ENCODE measurements around the gene CDH11. TPM values are rescaled to one million over a fixed set of nuclear protein-coding genes. Genes with fewer than 3 reads are reported as not detected.

CDH11 gene
- total and polyA plus RNA-seq, 10 of the 15 experiments (the other 5 are each of a cell fraction or from before 2014, with no cell fraction given) = 0.31 to 9.7 (median 0.87) TPM

DNA sequence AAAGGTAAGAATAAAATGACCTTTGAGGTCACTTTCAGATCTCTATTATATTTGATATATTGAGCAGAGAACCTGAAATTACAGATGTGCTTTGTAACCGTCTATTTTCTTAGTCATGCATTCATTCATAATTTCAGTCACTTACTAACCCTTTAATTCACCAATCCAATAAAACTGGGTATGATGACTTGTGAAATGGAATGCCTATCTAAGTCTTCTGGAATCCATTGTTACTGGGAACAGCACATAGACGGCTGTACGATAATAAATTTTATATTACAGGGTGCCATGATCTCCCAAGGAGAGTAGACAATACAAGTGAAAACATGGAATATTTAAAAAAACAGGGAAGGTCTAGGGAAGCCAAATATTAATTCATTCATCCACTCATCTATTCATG, 22.9 kb downstream of the CDH11 start:
- DNase-seq (ENCODE audit: low read depth, low spot score) = no peak
- no peak overlapping the region for H3K4me2 ChIP-seq (ENCODE audit: control insufficient read depth, insufficient read depth)
- ChIA-PET POLR2A (no interaction called here), CTCF (no interaction called here), SMC1A (ENCODE audit: uncharacterized antibody, unreplicated experiment) (no interaction called here), RAD21 (ENCODE audit: unreplicated experiment) (no interaction called here)
- intact Hi-C loops (cut with micrococcal nuclease; ENCODE audit: unreplicated experiment) = no loop called here
- H3K4me3 ChIP-seq = no peak overlapping the region
- H4K20me1 ChIP-seq (ENCODE audit: control insufficient read depth, insufficient read depth) = no peaks in the 10 kb centered on the region
- in situ Hi-C loops (cut with MboI) = no loop called here
- H3K27me3 ChIP-seq (replicated peaks in 1 of 2; ENCODE audit: control insufficient read depth in 2 of 2, insufficient read depth in 2 of 2, low read length in 1 of 2) = no peaks in the 10 kb centered on the region
- H3K9ac ChIP-seq (ENCODE audit: control insufficient read depth, insufficient read depth, low read length) = no peak overlapping the region
- FAIRE-seq = no peak
- ATAC-seq = no peak
- H3K27ac ChIP-seq (ENCODE audit: control insufficient read depth, insufficient read depth) = no peak overlapping the region
- no peak overlapping the region for H2AFZ ChIP-seq (ENCODE audit: control insufficient read depth, low read depth, low read length)
- H3K79me2 ChIP-seq (ENCODE audit: control insufficient read depth, insufficient read depth, low read length) = no peaks in the 10 kb centered on the region
- TF ChIP-seq PAX8 (IDR thresholded peaks at IDR 0.05) = no peak
- no peak for TF ChIP-seq GABPA (IDR thresholded peaks at IDR 0.05; ENCODE audit: low read depth)
- TF ChIP-seq NRF1 (conservative IDR thresholded peaks at IDR 0.05; ENCODE audit: low read depth, low read length) = no peak
- TF ChIP-seq POLR2A (IDR thresholded peaks at IDR 0.05; ENCODE audit: low read depth, low read length) = no peak
- TF ChIP-seq, protein P1, sequence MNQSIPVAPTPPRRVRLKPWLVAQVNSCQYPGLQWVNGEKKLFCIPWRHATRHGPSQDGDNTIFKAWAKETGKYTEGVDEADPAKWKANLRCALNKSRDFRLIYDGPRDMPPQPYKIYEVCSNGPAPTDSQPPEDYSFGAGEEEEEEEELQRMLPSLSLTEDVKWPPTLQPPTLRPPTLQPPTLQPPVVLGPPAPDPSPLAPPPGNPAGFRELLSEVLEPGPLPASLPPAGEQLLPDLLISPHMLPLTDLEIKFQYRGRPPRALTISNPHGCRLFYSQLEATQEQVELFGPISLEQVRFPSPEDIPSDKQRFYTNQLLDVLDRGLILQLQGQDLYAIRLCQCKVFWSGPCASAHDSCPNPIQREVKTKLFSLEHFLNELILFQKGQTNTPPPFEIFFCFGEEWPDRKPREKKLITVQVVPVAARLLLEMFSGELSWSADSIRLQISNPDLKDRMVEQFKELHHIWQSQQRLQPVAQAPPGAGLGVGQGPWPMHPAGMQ (IDR thresholded peaks at IDR 0.05; ENCODE audit: borderline replicate concordance) = no peak
- no peak for TF ChIP-seq BMI1 (IDR thresholded peaks at IDR 0.05; ENCODE audit: borderline replicate concordance)
- TF ChIP-seq TCF3 (IDR thresholded peaks at IDR 0.05; ENCODE audit: borderline replicate concordance, insufficient read depth, low read depth, low read length) = no peak
- TF ChIP-seq ESRRA (IDR thresholded peaks at IDR 0.05; ENCODE audit: low read length) = no peak
- TF ChIP-seq HDAC2 (IDR thresholded peaks at IDR 0.05) = no peak
- no peak for TF ChIP-seq BCL11A (IDR thresholded peaks at IDR 0.05; ENCODE audit: low read depth, low read length)
- TF ChIP-seq, protein P2, sequence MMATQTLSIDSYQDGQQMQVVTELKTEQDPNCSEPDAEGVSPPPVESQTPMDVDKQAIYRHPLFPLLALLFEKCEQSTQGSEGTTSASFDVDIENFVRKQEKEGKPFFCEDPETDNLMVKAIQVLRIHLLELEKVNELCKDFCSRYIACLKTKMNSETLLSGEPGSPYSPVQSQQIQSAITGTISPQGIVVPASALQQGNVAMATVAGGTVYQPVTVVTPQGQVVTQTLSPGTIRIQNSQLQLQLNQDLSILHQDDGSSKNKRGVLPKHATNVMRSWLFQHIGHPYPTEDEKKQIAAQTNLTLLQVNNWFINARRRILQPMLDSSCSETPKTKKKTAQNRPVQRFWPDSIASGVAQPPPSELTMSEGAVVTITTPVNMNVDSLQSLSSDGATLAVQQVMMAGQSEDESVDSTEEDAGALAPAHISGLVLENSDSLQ (IDR thresholded peaks at IDR 0.05) = no peak
- no peak for TF ChIP-seq WRNIP1 (IDR thresholded peaks at IDR 0.05; ENCODE audit: borderline replicate concordance, low read depth, low read length)
- TF ChIP-seq POU2F2 (IDR thresholded peaks at IDR 0.05; ENCODE audit: borderline replicate concordance, low read depth, low read length) = no peak
- no peak for TF ChIP-seq FOS (IDR thresholded peaks at IDR 0.05; ENCODE audit: borderline replicate concordance, extremely low read depth, insufficient read length)
- TF ChIP-seq BRCA1 (IDR thresholded peaks at IDR 0.05; ENCODE audit: low read depth, low read length) = no peak
- no peak for TF ChIP-seq MTA2 (IDR thresholded peaks at IDR 0.05; ENCODE audit: low read depth)
- no peak for TF ChIP-seq CHD2 (IDR thresholded peaks at IDR 0.05; ENCODE audit: borderline replicate concordance, low read depth, low read length)
- TF ChIP-seq CTCF (IDR thresholded peaks at IDR 0.05 in 2 of 3, conservative IDR thresholded peaks at IDR 0.05 in 1 of 3; ENCODE audit: control insufficient read depth in 2 of 3, extremely low read depth in 1 of 3, insufficient read depth in 1 of 3, low read depth in 3 of 3, low read length in 3 of 3) = no peak
- no peak for TF ChIP-seq CHD1 (IDR thresholded peaks at IDR 0.05; ENCODE audit: low read depth, low read length)
- TF ChIP-seq SP1 (IDR thresholded peaks at IDR 0.05; ENCODE audit: low read depth, low read length) = no peak
- 70% methylated on average over 3 of the region's 3 CpGs for WGBS (ENCODE audit: insufficient coverage, insufficient replicate concordance, low lambda C conversion rate, missing lambda C conversion rate)
- no peaks in the 10 kb centered on the region for H3K9me3 ChIP-seq (replicated peaks; ENCODE audit: control insufficient read depth, insufficient read depth, low read length)
- no peaks in the 10 kb centered on the region for H3K36me3 ChIP-seq (ENCODE audit: control insufficient read depth in 2 of 2, insufficient read depth in 2 of 2, low read length in 1 of 2)
- no peaks in the 10 kb centered on the region for H3K4me1 ChIP-seq (ENCODE audit: control insufficient read depth, insufficient read depth, low read length)
- no TSS peak for BruUV-seq (replicated peaks)

Measured in GM12878 (cell line).